B cell (primary cell): Measurements from ENCODE around the gene STRA8. TPM values are rescaled to one million over a fixed set of nuclear protein-coding genes. Genes with fewer than 3 reads are reported as not detected.
"Not testable (repeated sequence)": the region's sequence is repeated elsewhere in the genome, so short reads cannot be mapped to it uniquely, and the experiment has no call there.

ENCODE experiments used
- ATAC-seq: fragments of 200-7000 bp; cut with Tn5 transposase; one replicate; pipeline ENCODE4 v1.10.0; 2021; ENCODE audit warnings: low read depth, mild to moderate bottlenecking, moderate number of reproducible peaks, moderate library complexity
- CTCF ChIA-PET: fragments of 350-600 bp; sonication (Branson Sonifier 250); formaldehyde crosslinking; loops from one replicate; lab custom pipeline; 2021; ENCODE audit warnings: antibody characterized with exemption, inconsistent platforms; lab: Charles Lee
- POLR2A ChIA-PET: fragments of 350-600 bp; sonication (Branson Sonifier 250); formaldehyde crosslinking; loops from one replicate; lab custom pipeline; 2021; ENCODE audit warnings: antibody characterized with exemption; lab: Charles Lee
- DNase-seq: peaks from one replicate; pipeline ENCODE4 v3.0.0; 2013
- H2AFZ ChIP-seq: 2 replicates; pipeline ENCODE4 v1.6.1; 2012; ENCODE audit warnings: mild to moderate bottlenecking, low read depth, low read length; ENCODE audit not compliant: insufficient read depth, poor library complexity, severe bottlenecking
- H3K27ac ChIP-seq, 2 donors: 1 replicate in 1 of 2; 2 replicates in 1 of 2; pipeline ENCODE4 v1.5.1; 2012 to 2013; ENCODE audit warnings: low read length in 2 of 2, mild to moderate bottlenecking in 2 of 2, moderate library complexity in 1 of 2
- H3K27me3 ChIP-seq, 4 experiments: fragments of 200-600 bp in 1 of 4; sonication (generic) in 1 of 4; replicated peaks in 1 of 4; 1 replicate in 2 of 4; 2 replicates in 2 of 4; pipeline versions ENCODE4 v1.6.1 to v1.7.0; 2013 to 2016; ENCODE audit warnings: low read length in 3 of 4, mild to moderate bottlenecking in 2 of 4, mixed read lengths in 1 of 4, moderate library complexity in 1 of 4; ENCODE audit not compliant: insufficient read depth in 4 of 4, control insufficient read depth in 3 of 4; ENCODE audit errors: control extremely low read depth in 1 of 4
- H3K36me3 ChIP-seq, 2 experiments: replicated peaks in 1 of 2; 1 replicate in 1 of 2; 2 replicates in 1 of 2; pipeline versions ENCODE4 v1.6.1 to v1.7.1; 2013; ENCODE audit warnings: low read length in 1 of 2; ENCODE audit not compliant: insufficient read depth in 2 of 2, control insufficient read depth in 1 of 2; ENCODE audit errors: control extremely low read depth in 1 of 2, extremely low read depth in 1 of 2
- H3K4me1 ChIP-seq, 2 donors: fragments of 200-600 bp in 1 of 2; sonication (generic) in 1 of 2; 1 replicate in 1 of 2; 2 replicates in 1 of 2; pipeline versions ENCODE4 v1.5.1 to v1.6.1; 2013 to 2017; ENCODE audit warnings: low read length in 2 of 2; ENCODE audit not compliant: control insufficient read depth in 2 of 2, insufficient read depth in 2 of 2
- H3K4me2 ChIP-seq: replicated peaks from 2 replicates; pipeline ENCODE3; 2012; ENCODE audit warnings: mild to moderate bottlenecking, low read depth, low read length; ENCODE audit not compliant: poor library complexity, severe bottlenecking
- H3K4me3 ChIP-seq, 5 experiments: fragments of 200-600 bp in 1 of 5; sonication (generic) in 1 of 5; 1 replicate in 3 of 5; 2 replicates in 2 of 5; pipeline versions ENCODE4 v1.5.1 to v1.7.0; 2011 to 2016; ENCODE audit warnings: low read length in 4 of 5, mild to moderate bottlenecking in 4 of 5, low read depth in 2 of 5, control low read depth in 1 of 5, moderate library complexity in 1 of 5; ENCODE audit not compliant: insufficient read depth in 1 of 5; ENCODE audit errors: control extremely low read depth in 1 of 5, extremely low read depth in 1 of 5
- H3K79me2 ChIP-seq: fragments of 200-600 bp; sonication (generic); one replicate; pipeline ENCODE4 v1.6.0; 2016; ENCODE audit warnings: low read length; ENCODE audit not compliant: control insufficient read depth, insufficient read depth
- H3K9ac ChIP-seq: fragments of 200-600 bp; sonication (generic); 2 replicates; pipeline ENCODE4 v1.6.1; 2017; ENCODE audit warnings: mild to moderate bottlenecking, low read length, moderate library complexity
- H3K9me3 ChIP-seq, 3 donors: one replicate each; pipeline versions ENCODE4 v1.6.1 to v1.7.1; 2013; ENCODE audit warnings: low read length in 2 of 3; ENCODE audit not compliant: control insufficient read depth in 2 of 3, insufficient read depth in 1 of 3; ENCODE audit errors: control extremely low read depth in 1 of 3
- H4K20me1 ChIP-seq: 2 replicates; pipeline ENCODE4 v1.6.0; 2012; ENCODE audit warnings: mild to moderate bottlenecking, low read length; ENCODE audit not compliant: insufficient read depth, control insufficient read depth, poor library complexity, severe bottlenecking
- H3K27ac Mint-ChIP-seq: one replicate; pipeline ENCODE4 v1.8.0; 2021; ENCODE audit warnings: mixed read lengths
- H3K27me3 Mint-ChIP-seq: one replicate; pipeline ENCODE4 v1.8.0; 2021; ENCODE audit warnings: mixed read lengths
- H3K4me1 Mint-ChIP-seq: one replicate; pipeline ENCODE4 v1.8.0; 2021; ENCODE audit warnings: mixed read lengths
- H3K4me3 Mint-ChIP-seq: one replicate; pipeline ENCODE4 v1.8.0; 2021; ENCODE audit warnings: mixed read lengths
- H3K9me3 Mint-ChIP-seq: one replicate; pipeline ENCODE4 v1.8.0; 2022; ENCODE audit warnings: mixed read lengths; ENCODE audit not compliant: insufficient read depth
- CTCF ChIP-seq: fragments of 200-600 bp; IDR thresholded peaks from one replicate; pipeline ENCODE4 v1.8.0; 2022; ENCODE audit warnings: antibody characterized with exemption, mild to moderate bottlenecking
- EZH2 ChIP-seq: IDR thresholded peaks from 2 replicates; pipeline ENCODE4 v1.6.1; 2012; ENCODE audit warnings: borderline replicate concordance, low read depth, mild to moderate bottlenecking, moderate library complexity, low read length; ENCODE audit not compliant: insufficient read depth, poor library complexity, severe bottlenecking
- WGBS: methylation state at CpG from one replicate; pipeline ENCODE4 v1.1.5; 2013; ENCODE audit warnings: missing lambda C conversion rate; ENCODE audit not compliant: insufficient coverage; 5-methylcytosine and 5-hydroxymethylcytosine counted together
- intact Hi-C: fragments of 100-400 bp; cut with micrococcal nuclease; formaldehyde crosslinking; loops from one replicate; pipeline ENCODE4 v1.10.0; 2022
- polyA plus RNA-seq: library from polyadenylated mRNA; depleted of rRNA; stranded (reverse); fragments of >200 nt; gene quantifications from 2 replicates; pipeline ENCODE4 v1.2.3, GENCODE V29; 2012
- total RNA-seq, 2 donors: library from RNA; stranded (reverse); fragments of 120-200 nt in 1 of 2; gene quantifications; 1 replicate in 1 of 2; 2 replicates in 1 of 2; pipeline versions ENCODE4 v1.2.3 to v1.2.4, GENCODE V29; 2013 to 2022

STRA8 gene
- total and polyA plus RNA-seq, 2 donors (not counting 1 experiment from before 2014, with no cell fraction given) = not detected

- H3K4me3 Mint-ChIP-seq = no peak overlapping the region
- H3K4me1 ChIP-seq = peaks cover 10 to 16% of the 10 kb centered on the region in 2 donors
- peaks cover 0 to 9% (median 0%) of the 10 kb centered on the region in 3 donors for H3K9me3 ChIP-seq
- H3K9ac ChIP-seq = no peak overlapping the region
- TF ChIP-seq CTCF (no peak), EZH2 (no peak)
- H3K27me3 ChIP-seq = no peaks in the 10 kb centered on the region
- H4K20me1 ChIP-seq = no peaks in the 10 kb centered on the region
- H3K4me1 Mint-ChIP-seq = peaks cover 11% of the 10 kb centered on the region
- ATAC-seq (no peak), DNase-seq (no peak)
- no peaks in the 10 kb centered on the region for H3K9me3 Mint-ChIP-seq
- no peaks in the 10 kb centered on the region for H3K79me2 ChIP-seq
- H3K4me3 ChIP-seq = no peak overlapping the region
- no peak overlapping the region for H3K27ac Mint-ChIP-seq
- H3K36me3 ChIP-seq = no peaks in the 10 kb centered on the region
- no peak overlapping the region for H3K4me2 ChIP-seq
- H3K27ac ChIP-seq = no peak overlapping the region
- 100% methylated on average over 1 of the region's 6 CpGs for WGBS
- H2AFZ ChIP-seq = no peak overlapping the region
- intact Hi-C loops = no loop called here
- peaks cover 15% of the 10 kb centered on the region for H3K27me3 Mint-ChIP-seq
- ChIA-PET POLR2A (no interaction called here), CTCF (no interaction called here)
Measured at GRCh38 chr7:135232087-135232486, 1.6 kb upstream of the STRA8 start.

GRCh38 chr7:135232720-135233119 lies 918 bp upstream of the STRA8 start:
- Histone ChIP-seq H3K4me1 (peaks cover 14 to 21% of the 10 kb centered on the region in 2 donors), H3K27ac (no peak overlapping the region), H3K27me3 (peaks cover 0 to under 1% (median 0%) of the 10 kb centered on the region in 4 experiments), H3K9ac (no peak overlapping the region), H3K4me2 (no peak overlapping the region), H4K20me1 (no peaks in the 10 kb centered on the region), H3K36me3 (no peaks in the 10 kb centered on the region), H3K9me3 (peaks cover 0 to 13% (median 0%) of the 10 kb centered on the region in 3 donors), H3K4me3 (no peak overlapping the region), H2AFZ (no peak overlapping the region), H3K79me2 (no peaks in the 10 kb centered on the region)
- intact Hi-C loops = no loop called here
- POLR2A ChIA-PET = no interaction called here
- CTCF ChIA-PET = no interaction called here
- H3K9me3 Mint-ChIP-seq = no peaks in the 10 kb centered on the region
- WGBS = 93% methylated on average over 12 of the region's 13 CpGs
- H3K4me3 Mint-ChIP-seq = no peak overlapping the region
- H3K27me3 Mint-ChIP-seq = peaks cover 15% of the 10 kb centered on the region
- peaks cover 16% of the 10 kb centered on the region for H3K4me1 Mint-ChIP-seq
- DNase-seq (no peak), ATAC-seq (no peak)
- H3K27ac Mint-ChIP-seq = no peak overlapping the region
- TF ChIP-seq EZH2 (no peak), CTCF (no peak)

- intact Hi-C loops, CTCF ChIA-PET, ATAC-seq, H4K20me1 ChIP-seq, H3K4me3 Mint-ChIP-seq, H2AFZ ChIP-seq, H3K4me3 ChIP-seq, H3K9ac ChIP-seq, H3K36me3 ChIP-seq, H3K4me2 ChIP-seq, H3K27me3 ChIP-seq, POLR2A ChIA-PET, DNase-seq, H3K79me2 ChIP-seq, H3K27ac Mint-ChIP-seq, H3K9me3 Mint-ChIP-seq, H3K27ac ChIP-seq: not testable (repeated sequence)
- peaks cover 25 to 33% of the 10 kb centered on the region in 2 donors for H3K4me1 ChIP-seq
- Mint-ChIP-seq H3K4me1 (peaks cover 21% of the 10 kb centered on the region), H3K27me3 (peaks cover 12% of the 10 kb centered on the region)
- WGBS = 93% methylated on average over 7 of the region's 14 CpGs
- H3K9me3 ChIP-seq = peaks cover 0 to 19% (median 0%) of the 10 kb centered on the region in 3 donors
Measured at GRCh38 chr7:135234095-135234494, 457 bp downstream of the STRA8 start.
